Dedifferentiated amniotic fluid mesenchymal stem cell (primary cell): ENCODE measurements around the gene ARMC9.

Source experiments
- DNase-seq: peaks from one replicate; pipeline ENCODE4 v3.0.0-alpha.2; 2016; ENCODE audit errors: extremely low spot score

The ARMC9 gene

GRCh38 chr2:231383416-231384108 lies 185.1 kb downstream of the ARMC9 start:
- no peak for DNase-seq

GRCh38 chr2:231384109-231384435 lies 185.6 kb downstream of the ARMC9 start:
- no peak for DNase-seq

DNA sequence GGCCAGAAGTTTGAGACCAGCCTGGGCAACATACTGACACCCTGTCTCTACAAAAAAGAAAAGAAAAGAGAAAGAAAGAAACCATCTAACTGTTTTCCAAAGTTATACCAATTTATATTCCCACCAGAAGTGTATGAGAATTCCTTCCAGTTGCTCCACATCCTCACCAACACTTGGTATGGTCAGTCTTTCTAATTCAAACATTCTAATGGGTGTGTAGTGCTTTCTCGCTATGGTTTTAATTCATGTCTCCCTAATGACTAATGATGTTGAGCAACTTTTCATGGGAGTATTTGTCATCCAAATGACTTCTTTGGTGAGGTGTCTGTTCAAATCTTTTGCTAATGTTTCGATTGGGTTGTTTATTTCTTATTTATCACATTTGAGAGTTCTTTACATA lies 186.5 kb downstream of the ARMC9 start:
- no peak for DNase-seq

GRCh38 chr2:231385429-231385828 lies 187.0 kb downstream of the ARMC9 start:
- no peak for DNase-seq

- no peak for DNase-seq
Measured at GRCh38 chr2:231386446-231386845, 188.0 kb downstream of the ARMC9 start.

GRCh38 chr2:231387904-231388724 lies 189.7 kb downstream of the ARMC9 start:
- DNase-seq: no peak

- no peak for DNase-seq
Measured at GRCh38 chr2:231388725-231389346, 190.4 kb downstream of the ARMC9 start.

DNA sequence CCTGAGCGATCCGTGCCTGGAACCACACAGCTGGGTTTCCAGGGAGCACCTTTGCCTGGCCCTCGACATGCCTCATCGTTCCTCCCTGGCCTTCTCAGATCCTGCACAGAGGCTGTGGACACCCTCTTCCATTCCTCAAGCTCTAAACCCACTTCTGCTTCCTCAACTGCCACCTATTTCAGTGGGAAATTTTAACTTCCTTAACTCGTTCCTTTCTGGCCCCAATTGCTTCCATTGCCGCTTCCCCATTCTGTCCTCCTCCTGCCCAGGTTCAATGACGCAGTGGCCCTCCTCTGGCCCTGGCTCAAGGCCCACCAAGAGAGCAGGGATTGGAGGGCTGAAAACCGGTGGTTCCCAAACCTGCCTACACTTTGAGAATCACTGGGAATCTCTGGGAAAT lies 192.2 kb downstream of the ARMC9 start:
- DNase-seq: no peak

- DNase-seq: no peak
Measured at GRCh38 chr2:231391981-231392380, 193.6 kb downstream of the ARMC9 start.

DNA sequence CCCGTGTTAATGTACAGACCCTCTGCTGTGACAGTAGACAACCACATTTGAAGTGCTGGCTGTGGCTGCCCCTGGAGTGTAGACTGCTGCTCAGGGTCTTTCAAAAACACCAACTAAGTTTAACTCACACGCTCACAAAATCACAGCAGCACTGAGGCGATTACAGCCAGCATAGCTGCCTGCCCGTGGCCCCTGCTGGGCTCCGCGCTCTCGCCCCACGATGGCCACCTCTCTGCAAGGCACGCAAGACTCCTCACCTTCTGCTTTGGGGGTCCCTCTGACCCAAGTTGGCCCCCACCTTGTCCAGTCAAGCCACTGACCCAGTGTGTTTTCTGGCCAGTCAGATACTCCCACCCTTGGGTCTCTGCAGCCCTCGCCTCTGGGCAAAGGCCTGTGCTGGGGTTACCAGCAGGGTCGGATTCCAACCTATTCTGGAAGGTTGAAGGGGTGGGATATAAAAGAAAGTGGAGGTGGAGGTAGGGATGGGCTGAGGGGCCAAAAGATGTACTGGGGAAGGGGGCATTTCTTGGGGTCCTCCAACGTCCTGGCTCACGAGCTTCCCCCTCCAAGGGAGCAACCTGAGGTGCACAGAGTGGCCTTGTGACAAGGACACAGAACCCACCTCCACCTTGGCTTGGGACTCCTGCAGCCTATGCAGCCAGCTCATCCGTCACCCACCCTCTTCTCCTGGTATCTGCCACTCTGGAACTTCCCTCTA lies 194.2 kb downstream of the ARMC9 start:
- no peak for DNase-seq

- DNase-seq: no peak
Measured at GRCh38 chr2:231393149-231394131, 195.0 kb downstream of the ARMC9 start.

DNA sequence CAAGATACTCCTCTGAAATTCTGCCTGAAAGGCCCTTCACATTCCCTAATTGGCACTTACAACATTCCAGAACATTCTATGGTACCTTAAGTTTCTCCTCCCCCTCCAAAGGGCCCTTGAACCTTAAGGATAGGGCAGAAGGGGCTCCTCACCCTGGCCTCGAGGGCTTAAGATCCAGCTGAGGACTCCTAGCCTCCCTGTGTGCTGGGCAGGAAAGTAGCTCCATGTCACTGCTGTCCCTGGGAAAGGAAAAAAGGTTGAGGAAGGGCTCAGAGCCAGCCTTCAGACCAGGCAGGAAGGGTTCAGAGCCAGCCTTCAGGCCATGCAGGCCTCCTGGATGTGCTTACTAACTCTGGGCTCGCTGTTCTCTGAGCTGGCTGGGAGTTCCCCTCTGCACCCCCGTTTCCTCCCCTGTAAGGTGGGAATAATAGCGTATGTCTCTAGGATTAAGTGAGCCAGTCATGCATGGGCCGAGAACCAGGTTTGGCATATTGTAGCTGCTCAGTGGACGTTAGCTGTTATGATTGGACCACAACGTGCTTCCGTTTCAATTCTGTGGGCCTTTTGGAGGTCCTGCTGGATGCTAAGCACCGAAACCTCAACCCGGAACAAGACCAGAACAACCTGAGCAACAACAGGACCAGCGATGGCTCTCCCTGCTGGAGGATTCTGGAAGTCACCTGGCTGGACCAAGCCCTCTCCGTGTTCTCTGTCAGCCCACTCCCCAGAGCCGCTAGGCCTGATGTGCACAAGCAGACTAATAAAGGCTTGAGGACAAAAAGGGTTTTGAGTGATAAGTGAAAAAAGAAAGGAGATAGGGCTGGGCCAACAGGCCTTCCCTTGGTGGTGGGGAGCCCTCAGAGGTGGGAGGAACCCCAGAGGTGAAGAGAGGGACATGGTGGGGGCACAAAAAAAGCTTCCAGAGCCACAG lies 196.0 kb downstream of the ARMC9 start:
- no peak for DNase-seq

DNA sequence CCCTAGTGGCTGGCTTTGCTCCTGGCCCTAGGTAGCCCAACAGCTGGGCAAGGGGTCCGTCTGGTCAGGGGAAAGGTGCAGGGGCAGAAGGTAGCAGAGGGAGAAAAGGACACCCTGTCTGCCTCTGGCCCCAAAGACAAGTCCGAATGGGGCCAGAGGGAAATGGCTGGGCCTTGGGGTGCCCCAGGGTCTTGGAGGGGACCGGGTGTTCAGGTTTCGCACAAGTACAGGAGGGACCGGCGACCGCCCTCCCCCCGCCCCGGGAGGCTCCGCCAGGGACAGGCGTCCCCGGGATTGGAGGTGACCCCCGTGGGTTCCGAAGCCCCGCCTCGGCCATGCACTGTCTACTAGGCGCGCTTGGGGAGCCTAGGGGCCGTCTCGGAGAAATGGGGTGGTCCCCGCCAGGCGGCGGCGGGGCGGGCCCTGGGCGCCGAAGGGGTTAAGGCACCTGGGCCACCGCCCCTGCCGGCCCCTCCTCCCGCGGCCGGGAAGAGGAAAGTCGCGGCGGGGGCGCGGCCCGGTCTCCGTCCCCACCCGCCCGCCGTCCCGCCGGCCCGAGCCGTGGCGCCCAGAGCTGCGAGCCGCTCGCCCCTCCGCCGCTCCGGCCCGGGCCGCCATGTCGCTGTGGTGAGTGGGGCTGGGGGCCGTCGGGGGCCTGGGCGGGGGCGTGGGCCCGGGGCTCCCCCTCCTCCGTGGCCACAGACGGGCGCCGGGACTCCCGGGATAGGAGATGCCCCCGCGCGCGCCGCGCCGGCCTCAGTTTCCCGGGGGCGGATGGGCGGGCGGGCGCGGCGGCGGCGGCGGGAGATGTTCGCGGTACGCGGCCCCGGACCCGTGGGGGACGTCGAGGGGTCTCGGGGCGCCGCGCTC lies 197.0 kb downstream of the ARMC9 start, which contains the start of gene B3GNT7:
Gene B3GNT7 (plus strand): TSS at position 523 of the 870 bp plus-strand sequence. CDS start 94 bp downstream, at position 617.
- no peak for DNase-seq

DNA sequence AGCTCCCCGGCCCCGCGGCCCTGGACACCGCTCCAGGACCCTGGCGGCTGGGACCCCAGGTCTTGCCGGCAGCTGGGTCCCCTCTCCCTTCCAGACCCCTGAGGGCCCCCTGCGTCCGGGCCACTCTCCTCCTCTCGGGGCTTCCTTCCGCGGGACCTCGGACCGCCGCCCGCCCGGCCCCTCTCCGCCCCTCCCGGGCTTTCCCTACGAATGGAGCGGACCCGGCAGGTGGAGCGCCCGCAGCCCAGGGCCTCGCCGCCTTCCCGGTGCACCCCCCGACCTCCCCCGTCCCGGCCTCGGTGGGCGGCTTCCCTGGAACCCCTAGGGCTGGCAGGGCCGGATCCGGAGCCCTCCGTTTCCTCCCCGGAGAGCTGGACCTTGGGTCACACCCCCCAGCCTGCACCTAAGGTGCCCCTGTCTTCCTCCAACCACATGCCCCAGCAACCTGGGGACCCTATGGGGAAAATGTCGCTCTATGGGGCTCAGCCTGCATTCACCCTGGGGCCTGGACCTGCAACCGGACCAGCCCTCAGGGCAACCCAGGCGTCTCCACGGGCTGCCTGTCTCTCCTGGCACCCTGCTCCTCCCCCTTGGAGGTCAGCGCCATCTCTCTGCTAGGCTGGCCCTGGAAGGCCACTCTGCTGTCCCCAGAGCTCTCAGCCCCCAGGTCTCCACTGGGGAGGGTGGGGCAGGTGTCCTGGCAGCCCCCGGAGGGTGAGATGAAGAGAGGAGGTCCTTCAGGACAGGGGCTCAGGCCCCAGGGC lies 197.8 kb downstream of the ARMC9 start:
- no peak for DNase-seq

DNA sequence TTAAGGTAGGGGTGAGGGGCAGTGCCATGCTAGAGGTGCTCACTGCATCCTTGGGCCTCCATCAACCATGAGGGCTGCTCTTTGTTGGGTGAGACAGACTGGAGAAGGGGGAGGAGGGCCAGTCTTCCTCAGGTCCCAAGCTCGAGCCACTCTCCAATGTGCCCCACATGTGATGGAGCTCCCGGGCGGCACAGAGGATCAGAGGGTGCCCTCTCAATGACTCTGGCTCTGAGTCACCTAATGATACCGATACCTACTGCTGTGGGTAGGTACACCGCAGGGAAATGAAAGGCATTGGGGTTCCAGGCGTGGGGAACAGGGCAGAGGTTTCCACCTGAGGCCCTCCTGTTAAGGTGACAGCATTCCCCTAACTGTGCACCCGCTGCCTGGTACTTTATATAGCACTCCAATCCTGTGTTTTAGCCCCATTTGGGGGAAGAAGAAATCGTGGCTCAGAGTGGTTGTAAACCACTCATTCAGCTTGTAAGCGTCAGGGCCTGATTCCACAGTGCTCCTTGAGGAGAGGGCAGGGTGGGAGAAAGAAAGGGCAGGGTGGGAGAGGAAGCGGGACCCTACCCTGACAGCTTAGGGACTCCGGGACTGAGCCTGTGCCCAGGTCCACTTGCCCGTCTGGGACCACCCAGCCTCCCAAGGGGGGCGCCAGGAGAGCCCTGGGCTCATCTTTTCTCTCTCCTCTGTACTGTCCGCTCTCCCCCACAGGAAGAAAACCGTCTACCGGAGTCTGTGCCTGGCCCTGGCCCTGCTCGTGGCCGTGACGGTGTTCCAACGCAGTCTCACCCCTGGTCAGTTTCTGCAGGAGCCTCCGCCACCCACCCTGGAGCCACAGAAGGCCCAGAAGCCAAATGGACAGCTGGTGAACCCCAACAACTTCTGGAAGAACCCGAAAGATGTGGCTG lies 198.8 kb downstream of the ARMC9 start:
- DNase-seq: no peak

DNA sequence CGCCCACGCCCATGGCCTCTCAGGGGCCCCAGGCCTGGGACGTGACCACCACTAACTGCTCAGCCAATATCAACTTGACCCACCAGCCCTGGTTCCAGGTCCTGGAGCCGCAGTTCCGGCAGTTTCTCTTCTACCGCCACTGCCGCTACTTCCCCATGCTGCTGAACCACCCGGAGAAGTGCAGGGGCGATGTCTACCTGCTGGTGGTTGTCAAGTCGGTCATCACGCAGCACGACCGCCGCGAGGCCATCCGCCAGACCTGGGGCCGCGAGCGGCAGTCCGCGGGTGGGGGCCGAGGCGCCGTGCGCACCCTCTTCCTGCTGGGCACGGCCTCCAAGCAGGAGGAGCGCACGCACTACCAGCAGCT lies 199.5 kb downstream of the ARMC9 start:
- no peak for DNase-seq

DNA sequence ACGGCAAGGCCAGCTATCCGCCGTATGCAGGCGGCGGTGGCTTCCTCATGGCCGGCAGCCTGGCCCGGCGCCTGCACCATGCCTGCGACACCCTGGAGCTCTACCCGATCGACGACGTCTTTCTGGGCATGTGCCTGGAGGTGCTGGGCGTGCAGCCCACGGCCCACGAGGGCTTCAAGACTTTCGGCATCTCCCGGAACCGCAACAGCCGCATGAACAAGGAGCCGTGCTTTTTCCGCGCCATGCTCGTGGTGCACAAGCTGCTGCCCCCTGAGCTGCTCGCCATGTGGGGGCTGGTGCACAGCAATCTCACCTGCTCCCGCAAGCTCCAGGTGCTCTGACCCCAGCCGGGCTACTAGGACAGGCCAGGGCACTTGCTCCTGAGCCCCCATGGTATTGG lies 200.2 kb downstream of the ARMC9 start:
- no peak for DNase-seq
